Omental fat pad (tissue), 4 donors: ENCODE results near the gene ATF3. TPM values are rescaled to one million over a fixed set of nuclear protein-coding genes. Genes with fewer than 3 reads are reported as not detected.

Source experiments
- ATAC-seq: fragments of 150-250 bp; one replicate; pipeline ENCODE4 v1.9.1; 2016; ENCODE audit warnings: mild to moderate bottlenecking, moderate library complexity; ENCODE audit not compliant: low FRiP score
- DNase-seq: peaks from one replicate; pipeline ENCODE4 v3.0.0-alpha.2; 2019; ENCODE audit warnings: low spot score
- CTCF ChIP-seq, 3 donors: fragments of 450-650 bp; IDR thresholded peaks; one replicate each; pipeline ENCODE4 v1.5.1; 2016 to 2017; ENCODE audit warnings: antibody characterized with exemption in 3 of 3, mild to moderate bottlenecking in 3 of 3, moderate library complexity in 2 of 3
- total RNA-seq, 4 donors: library from RNA; depleted of rRNA; stranded (reverse); fragments of >200 nt; gene quantifications; one replicate each; pipeline ENCODE4 v1.1.0, GENCODE V29; 2016

The ATF3 gene
- total RNA-seq, 4 donors from 2014 or later: 41.5 to 229 (median 77.5) TPM

- no peak for DNase-seq
- ATAC-seq: no peak
- TF ChIP-seq CTCF (IDR thresholded peaks at IDR 0.05): no peak
Observed at GRCh38 chr1:212643877-212644276, 35.3 kb downstream of the ATF3 start.

GRCh38 chr1:212644866-212645545 lies 36.4 kb downstream of the ATF3 start:
- no peak for ATAC-seq
- TF ChIP-seq CTCF (IDR thresholded peaks at IDR 0.05): no peak
- no peak for DNase-seq

- TF ChIP-seq CTCF (IDR thresholded peaks at IDR 0.05): no peak
- ATAC-seq (no peak), DNase-seq (no peak)
Observed at GRCh38 chr1:212645546-212646543, 37.3 kb downstream of the ATF3 start.

- TF ChIP-seq CTCF (IDR thresholded peaks at IDR 0.05): no peak
- ATAC-seq (no peak), DNase-seq (no peak)
Observed at GRCh38 chr1:212646588-212646987, 38.0 kb downstream of the ATF3 start.

GRCh38 chr1:212647004-212647403 lies 38.4 kb downstream of the ATF3 start:
- TF ChIP-seq CTCF (IDR thresholded peaks at IDR 0.05): no peak
- ATAC-seq (no peak), DNase-seq (no peak)

- TF ChIP-seq CTCF (IDR thresholded peaks at IDR 0.05): no peak
- no peak for ATAC-seq
- no peak for DNase-seq
Observed at GRCh38 chr1:212648431-212648830, 39.9 kb downstream of the ATF3 start.
